HEK293 (cell line): ENCODE results near the gene OR10R2.

Source experiments
- CTCF ChIA-PET: fragments of 350-600 bp; formaldehyde crosslinking; extraction: SDS; loops from one replicate; lab custom pipeline; 2021; ENCODE audit warnings: antibody characterized with exemption; lab: Yijun Ruan, JAX
- POLR2A ChIA-PET: fragments of 300-600 bp; formaldehyde crosslinking; extraction: SDS; loops from one replicate; lab custom pipeline; 2020; ENCODE audit warnings: antibody characterized with exemption, inconsistent platforms; lab: Yijun Ruan, JAX
- H3K27ac ChIP-seq: fragments of 200-500 bp; sonication (Bioruptor generic); 2 replicates; pipeline ENCODE4 v1.5.1; 2014; ENCODE audit warnings: low read depth, low read length, control low read depth, inconsistent platforms; ENCODE audit errors: extremely low read depth
- H3K36me3 ChIP-seq, 2 experiments: fragments of 200-500 bp in 1 of 2; sonication (Bioruptor generic) in 1 of 2; 1 replicate in 1 of 2; 2 replicates in 1 of 2; pipeline ENCODE4 v1.5.1; 2014 to 2017; ENCODE audit warnings: inconsistent platforms in 2 of 2, low read length in 2 of 2; ENCODE audit not compliant: control insufficient read depth in 2 of 2, insufficient read depth in 1 of 2
- H3K4me1 ChIP-seq: fragments of 200-500 bp; sonication (Bioruptor generic); 2 replicates; pipeline ENCODE4 v1.5.1; 2014; ENCODE audit warnings: mild to moderate bottlenecking, low read length, inconsistent platforms; ENCODE audit not compliant: control insufficient read depth, insufficient read depth
- H3K4me3 ChIP-seq: 2 replicates; pipeline ENCODE4 v1.5.1; 2011; ENCODE audit warnings: low read depth, mild to moderate bottlenecking, control low read depth, low read length, moderate library complexity
- H3K9me3 ChIP-seq: fragments of 200-500 bp; sonication (Bioruptor generic); 2 replicates; pipeline ENCODE4 v1.5.1; 2014; ENCODE audit warnings: low read depth, low read length, inconsistent platforms; ENCODE audit not compliant: control insufficient read depth, insufficient read depth
- FEZF1 ChIP-seq: fragments of 450-650 bp; formaldehyde crosslinking; IDR thresholded peaks from 2 replicates; pipeline ENCODE4 v1.5.1; 2016; ENCODE audit warnings: missing biosample characterization, missing genetic modification characterization
- OSR2 ChIP-seq: fragments of 450-650 bp; formaldehyde crosslinking; IDR thresholded peaks from 2 replicates; pipeline ENCODE4 v1.5.1; 2016; ENCODE audit warnings: missing biosample characterization, missing genetic modification characterization
- REST ChIP-seq: fragments of 450-650 bp; formaldehyde crosslinking; IDR thresholded peaks from 2 replicates; pipeline ENCODE4 v1.5.1; 2016; ENCODE audit warnings: missing biosample characterization, missing genetic modification characterization
- SP7 ChIP-seq: fragments of 450-650 bp; formaldehyde crosslinking; IDR thresholded peaks from 2 replicates; pipeline ENCODE4 v1.5.1; 2016; ENCODE audit warnings: missing biosample characterization, missing genetic modification characterization
- WT1 ChIP-seq: fragments of 450-650 bp; formaldehyde crosslinking; IDR thresholded peaks from 2 replicates; pipeline ENCODE4 v1.5.1; 2016; ENCODE audit warnings: missing biosample characterization, missing genetic modification characterization
- ZBTB49 ChIP-seq: fragments of 450-650 bp; formaldehyde crosslinking; IDR thresholded peaks from 2 replicates; pipeline ENCODE4 v1.5.1; 2016; ENCODE audit warnings: missing biosample characterization, missing genetic modification characterization, low read depth
- ZBTB8A ChIP-seq: fragments of 450-650 bp; formaldehyde crosslinking; IDR thresholded peaks from 2 replicates; pipeline ENCODE4 v1.5.1; 2016; ENCODE audit warnings: missing biosample characterization, missing genetic modification characterization
- ZNF10 ChIP-seq: fragments of 450-650 bp; formaldehyde crosslinking; IDR thresholded peaks from 2 replicates; pipeline ENCODE4 v1.5.1; 2017; ENCODE audit warnings: missing biosample characterization, missing genetic modification characterization
- ZNF169 ChIP-seq: fragments of 450-650 bp; formaldehyde crosslinking; IDR thresholded peaks from 2 replicates; pipeline ENCODE4 v1.5.1; 2016; ENCODE audit warnings: missing biosample characterization, missing genetic modification characterization
- ZNF184 ChIP-seq: fragments of 450-650 bp; IDR thresholded peaks from 2 replicates; pipeline ENCODE4 v1.5.1; 2018; ENCODE audit warnings: missing biosample characterization, mild to moderate bottlenecking, missing genetic modification characterization
- ZNF266 ChIP-seq: fragments of 450-650 bp; formaldehyde crosslinking; IDR thresholded peaks from 2 replicates; pipeline ENCODE4 v1.5.1; 2016; ENCODE audit warnings: missing biosample characterization, missing genetic modification characterization, low read depth
- ZNF341 ChIP-seq: fragments of 450-650 bp; formaldehyde crosslinking; IDR thresholded peaks from 2 replicates; pipeline ENCODE4; 2016; ENCODE audit warnings: low read depth, missing biosample characterization, missing genetic modification characterization
- ZNF404 ChIP-seq: fragments of 450-650 bp; formaldehyde crosslinking; IDR thresholded peaks from 2 replicates; pipeline ENCODE4 v1.5.1; 2017; ENCODE audit warnings: missing biosample characterization, missing genetic modification characterization
- ZNF416 ChIP-seq: fragments of 450-650 bp; formaldehyde crosslinking; IDR thresholded peaks from 2 replicates; pipeline ENCODE4 v1.5.1; 2016; ENCODE audit warnings: missing biosample characterization, missing genetic modification characterization
- ZNF596 ChIP-seq: fragments of 450-650 bp; IDR thresholded peaks from 2 replicates; pipeline ENCODE4 v1.5.0; 2018; ENCODE audit warnings: missing biosample characterization, mild to moderate bottlenecking, missing genetic modification characterization, moderate library complexity
- ZNF670 ChIP-seq: fragments of 450-650 bp; formaldehyde crosslinking; IDR thresholded peaks from 2 replicates; pipeline ENCODE4 v1.5.1; 2016; ENCODE audit warnings: missing biosample characterization, missing genetic modification characterization, low read depth
- ZNF776 ChIP-seq: fragments of 450-650 bp; formaldehyde crosslinking; IDR thresholded peaks from 2 replicates; pipeline ENCODE4 v1.5.0; 2017; ENCODE audit warnings: missing biosample characterization, missing genetic modification characterization, borderline replicate concordance
- TF ChIP-seq, protein P1 (sequence below): fragments of 450-650 bp; formaldehyde crosslinking; IDR thresholded peaks from 2 replicates; pipeline ENCODE4 v1.5.1; 2016; ENCODE audit warnings: missing biosample characterization, missing genetic modification characterization
- TF ChIP-seq, protein P2 (sequence below): fragments of 450-650 bp; formaldehyde crosslinking; IDR thresholded peaks from 2 replicates; pipeline ENCODE4 v1.5.1; 2016; ENCODE audit warnings: missing biosample characterization, missing genetic modification characterization
- TF ChIP-seq, protein P3 (sequence below): fragments of 450-650 bp; formaldehyde crosslinking; IDR thresholded peaks from 2 replicates; pipeline ENCODE4 v1.5.1; 2017; ENCODE audit warnings: missing biosample characterization, mild to moderate bottlenecking, missing genetic modification characterization, moderate library complexity

Gene OR10R2

DNA sequence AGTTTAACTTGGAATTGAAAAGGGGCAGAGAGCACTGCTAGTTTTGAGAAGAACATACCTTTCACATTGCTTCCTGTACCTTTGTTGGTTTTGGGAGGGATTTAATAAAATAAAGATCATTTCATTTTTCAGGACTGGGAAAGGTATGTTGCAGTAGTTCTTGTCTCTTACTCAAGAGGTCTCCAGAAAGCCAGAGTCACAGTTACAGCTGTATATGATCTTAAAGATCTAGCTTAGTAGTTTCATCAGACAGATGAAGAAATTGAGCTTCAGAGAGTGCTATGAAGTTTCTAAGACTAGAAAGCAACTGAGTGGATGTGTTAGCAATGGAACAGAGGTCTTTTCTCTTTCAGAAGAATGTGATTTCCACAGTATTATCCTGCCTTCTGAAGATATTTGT lies 47.0 kb upstream of the OR10R2 start:
- ChIA-PET POLR2A (no interaction called here), CTCF (no interaction called here)

More for the DNA sequence above, 47.0 kb upstream of the OR10R2 start:
- no peaks in the 10 kb centered on the region for H3K9me3 ChIP-seq
- H3K27ac ChIP-seq: no peak overlapping the region
- no peaks in the 10 kb centered on the region for H3K4me1 ChIP-seq
- no peaks in the 10 kb centered on the region for H3K36me3 ChIP-seq
- no peak overlapping the region for H3K4me3 ChIP-seq
- TF ChIP-seq ZBTB8A (tag by site-specific recombination): no peak
- TF ChIP-seq ZNF184 (tag by site-specific recombination): no peak
- TF ChIP-seq, protein P1, sequence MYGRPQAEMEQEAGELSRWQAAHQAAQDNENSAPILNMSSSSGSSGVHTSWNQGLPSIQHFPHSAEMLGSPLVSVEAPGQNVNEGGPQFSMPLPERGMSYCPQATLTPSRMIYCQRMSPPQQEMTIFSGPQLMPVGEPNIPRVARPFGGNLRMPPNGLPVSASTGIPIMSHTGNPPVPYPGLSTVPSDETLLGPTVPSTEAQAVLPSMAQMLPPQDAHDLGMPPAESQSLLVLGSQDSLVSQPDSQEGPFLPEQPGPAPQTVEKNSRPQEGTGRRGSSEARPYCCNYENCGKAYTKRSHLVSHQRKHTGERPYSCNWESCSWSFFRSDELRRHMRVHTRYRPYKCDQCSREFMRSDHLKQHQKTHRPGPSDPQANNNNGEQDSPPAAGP (tag by site-specific recombination): no peak
- TF ChIP-seq FEZF1 (tag by site-specific recombination): no peak
- no peak for TF ChIP-seq ZNF776 (tag by site-specific recombination)
- TF ChIP-seq, protein P2, sequence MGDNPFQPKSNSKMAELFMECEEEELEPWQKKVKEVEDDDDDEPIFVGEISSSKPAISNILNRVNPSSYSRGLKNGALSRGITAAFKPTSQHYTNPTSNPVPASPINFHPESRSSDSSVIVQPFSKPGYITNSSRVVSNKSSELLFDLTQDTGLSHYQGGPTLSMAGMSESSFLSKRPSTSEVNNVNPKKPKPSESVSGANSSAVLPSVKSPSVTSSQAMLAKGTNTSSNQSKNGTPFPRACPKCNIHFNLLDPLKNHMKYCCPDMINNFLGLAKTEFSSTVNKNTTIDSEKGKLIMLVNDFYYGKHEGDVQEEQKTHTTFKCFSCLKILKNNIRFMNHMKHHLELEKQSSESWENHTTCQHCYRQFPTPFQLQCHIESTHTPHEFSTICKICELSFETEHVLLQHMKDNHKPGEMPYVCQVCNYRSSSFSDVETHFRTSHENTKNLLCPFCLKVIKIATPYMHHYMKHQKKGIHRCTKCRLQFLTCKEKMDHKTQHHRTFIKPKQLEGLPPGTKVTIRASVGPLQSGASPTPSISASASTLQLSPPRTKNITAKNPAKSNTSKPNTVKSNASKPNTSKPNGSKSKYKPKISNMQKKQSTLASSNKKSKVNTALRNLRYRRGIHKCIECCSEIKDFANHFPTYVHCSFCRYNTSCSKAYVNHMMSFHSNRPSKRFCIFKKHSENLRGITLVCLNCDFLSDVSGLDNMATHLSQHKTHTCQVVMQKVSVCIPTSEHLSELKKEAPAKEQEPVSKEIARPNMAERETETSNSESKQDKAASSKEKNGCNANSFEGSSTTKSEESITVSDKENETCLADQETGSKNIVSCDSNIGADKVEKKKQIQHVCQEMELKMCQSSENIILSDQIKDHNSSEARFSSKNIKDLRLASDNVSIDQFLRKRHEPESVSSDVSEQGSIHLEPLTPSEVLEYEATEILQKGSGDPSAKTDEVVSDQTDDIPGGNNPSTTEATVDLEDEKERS: no peak
- TF ChIP-seq ZNF10: no peak
- TF ChIP-seq OSR2 (tag by site-specific recombination): no peak
- TF ChIP-seq ZNF341 (tag by site-specific recombination): no peak
- no peak for TF ChIP-seq ZNF670 (tag by site-specific recombination)
- no peak for TF ChIP-seq ZNF416 (tag by site-specific recombination)
- no peak for TF ChIP-seq WT1
- TF ChIP-seq ZNF404 (tag by site-specific recombination): no peak
- no peak for TF ChIP-seq ZNF596 (tag by site-specific recombination)
- no peak for TF ChIP-seq REST
- TF ChIP-seq, protein P3, sequence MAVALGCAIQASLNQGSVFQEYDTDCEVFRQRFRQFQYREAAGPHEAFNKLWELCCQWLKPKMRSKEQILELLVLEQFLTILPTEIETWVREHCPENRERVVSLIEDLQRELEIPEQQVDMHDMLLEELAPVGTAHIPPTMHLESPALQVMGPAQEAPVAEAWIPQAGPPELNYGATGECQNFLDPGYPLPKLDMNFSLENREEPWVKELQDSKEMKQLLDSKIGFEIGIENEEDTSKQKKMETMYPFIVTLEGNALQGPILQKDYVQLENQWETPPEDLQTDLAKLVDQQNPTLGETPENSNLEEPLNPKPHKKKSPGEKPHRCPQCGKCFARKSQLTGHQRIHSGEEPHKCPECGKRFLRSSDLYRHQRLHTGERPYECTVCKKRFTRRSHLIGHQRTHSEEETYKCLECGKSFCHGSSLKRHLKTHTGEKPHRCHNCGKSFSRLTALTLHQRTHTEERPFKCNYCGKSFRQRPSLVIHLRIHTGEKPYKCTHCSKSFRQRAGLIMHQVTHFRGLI (tag by site-specific recombination): no peak
- no peak for TF ChIP-seq SP7 (tag by site-specific recombination)
- no peak for TF ChIP-seq ZNF266
- TF ChIP-seq ZBTB49: no peak
- TF ChIP-seq ZNF169 (tag by site-specific recombination): no peak
